ENCODE measurements around the gene USP7.

DNA sequence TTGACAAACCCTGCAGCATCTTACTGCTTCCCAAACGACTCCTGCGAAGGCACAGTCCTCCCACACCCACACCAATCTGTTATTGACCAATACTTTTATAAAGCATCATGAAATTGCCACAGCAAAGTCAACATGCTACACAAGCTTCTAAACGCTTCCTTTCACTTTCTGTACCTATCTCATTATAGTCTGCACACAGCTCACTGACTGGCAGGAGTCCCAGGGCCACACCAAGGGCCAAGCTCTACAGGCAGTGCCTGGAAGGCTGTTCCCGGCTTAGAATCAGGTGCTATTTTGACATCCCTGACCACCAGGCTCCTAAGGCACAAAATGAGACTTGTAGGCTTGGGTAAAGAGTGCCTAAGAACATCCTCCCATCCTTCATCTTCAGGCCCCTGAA lies 39.5 kb downstream of the USP7 start:
- TF ChIP-seq, protein P1, sequence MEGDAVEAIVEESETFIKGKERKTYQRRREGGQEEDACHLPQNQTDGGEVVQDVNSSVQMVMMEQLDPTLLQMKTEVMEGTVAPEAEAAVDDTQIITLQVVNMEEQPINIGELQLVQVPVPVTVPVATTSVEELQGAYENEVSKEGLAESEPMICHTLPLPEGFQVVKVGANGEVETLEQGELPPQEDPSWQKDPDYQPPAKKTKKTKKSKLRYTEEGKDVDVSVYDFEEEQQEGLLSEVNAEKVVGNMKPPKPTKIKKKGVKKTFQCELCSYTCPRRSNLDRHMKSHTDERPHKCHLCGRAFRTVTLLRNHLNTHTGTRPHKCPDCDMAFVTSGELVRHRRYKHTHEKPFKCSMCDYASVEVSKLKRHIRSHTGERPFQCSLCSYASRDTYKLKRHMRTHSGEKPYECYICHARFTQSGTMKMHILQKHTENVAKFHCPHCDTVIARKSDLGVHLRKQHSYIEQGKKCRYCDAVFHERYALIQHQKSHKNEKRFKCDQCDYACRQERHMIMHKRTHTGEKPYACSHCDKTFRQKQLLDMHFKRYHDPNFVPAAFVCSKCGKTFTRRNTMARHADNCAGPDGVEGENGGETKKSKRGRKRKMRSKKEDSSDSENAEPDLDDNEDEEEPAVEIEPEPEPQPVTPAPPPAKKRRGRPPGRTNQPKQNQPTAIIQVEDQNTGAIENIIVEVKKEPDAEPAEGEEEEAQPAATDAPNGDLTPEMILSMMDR (IDR thresholded peaks at IDR 0.05; ENCODE audit: insufficient read depth, low read length) = no peak
- TF ChIP-seq, protein P2, sequence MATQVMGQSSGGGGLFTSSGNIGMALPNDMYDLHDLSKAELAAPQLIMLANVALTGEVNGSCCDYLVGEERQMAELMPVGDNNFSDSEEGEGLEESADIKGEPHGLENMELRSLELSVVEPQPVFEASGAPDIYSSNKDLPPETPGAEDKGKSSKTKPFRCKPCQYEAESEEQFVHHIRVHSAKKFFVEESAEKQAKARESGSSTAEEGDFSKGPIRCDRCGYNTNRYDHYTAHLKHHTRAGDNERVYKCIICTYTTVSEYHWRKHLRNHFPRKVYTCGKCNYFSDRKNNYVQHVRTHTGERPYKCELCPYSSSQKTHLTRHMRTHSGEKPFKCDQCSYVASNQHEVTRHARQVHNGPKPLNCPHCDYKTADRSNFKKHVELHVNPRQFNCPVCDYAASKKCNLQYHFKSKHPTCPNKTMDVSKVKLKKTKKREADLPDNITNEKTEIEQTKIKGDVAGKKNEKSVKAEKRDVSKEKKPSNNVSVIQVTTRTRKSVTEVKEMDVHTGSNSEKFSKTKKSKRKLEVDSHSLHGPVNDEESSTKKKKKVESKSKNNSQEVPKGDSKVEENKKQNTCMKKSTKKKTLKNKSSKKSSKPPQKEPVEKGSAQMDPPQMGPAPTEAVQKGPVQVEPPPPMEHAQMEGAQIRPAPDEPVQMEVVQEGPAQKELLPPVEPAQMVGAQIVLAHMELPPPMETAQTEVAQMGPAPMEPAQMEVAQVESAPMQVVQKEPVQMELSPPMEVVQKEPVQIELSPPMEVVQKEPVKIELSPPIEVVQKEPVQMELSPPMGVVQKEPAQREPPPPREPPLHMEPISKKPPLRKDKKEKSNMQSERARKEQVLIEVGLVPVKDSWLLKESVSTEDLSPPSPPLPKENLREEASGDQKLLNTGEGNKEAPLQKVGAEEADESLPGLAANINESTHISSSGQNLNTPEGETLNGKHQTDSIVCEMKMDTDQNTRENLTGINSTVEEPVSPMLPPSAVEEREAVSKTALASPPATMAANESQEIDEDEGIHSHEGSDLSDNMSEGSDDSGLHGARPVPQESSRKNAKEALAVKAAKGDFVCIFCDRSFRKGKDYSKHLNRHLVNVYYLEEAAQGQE (IDR thresholded peaks at IDR 0.05; ENCODE audit: insufficient replicate concordance, low read depth) = no peak
- TF ChIP-seq POLR2AphosphoS5 (IDR thresholded peaks at IDR 0.05; ENCODE audit: low read depth) (0 out of 2 replicates have a peak, but pooled peaks have one; percentile 30), SPI1 (IDR thresholded peaks at IDR 0.05; ENCODE audit: borderline replicate concordance, low read depth) (no peak)

All from HL-60 (cell line).